Jurkat, Clone E6-1 (cell line): Measurements from ENCODE around the gene TRMT112.

Source experiments
- DNase-seq: peaks from one replicate; pipeline ENCODE4 v3.0.0-alpha.2; 2011; ENCODE audit warnings: low read depth, low spot score
- H3K4me3 ChIP-seq: 2 replicates; pipeline ENCODE4 v1.5.1; 2011; ENCODE audit warnings: mild to moderate bottlenecking, low read length, control low read depth, moderate library complexity

Gene TRMT112

DNA sequence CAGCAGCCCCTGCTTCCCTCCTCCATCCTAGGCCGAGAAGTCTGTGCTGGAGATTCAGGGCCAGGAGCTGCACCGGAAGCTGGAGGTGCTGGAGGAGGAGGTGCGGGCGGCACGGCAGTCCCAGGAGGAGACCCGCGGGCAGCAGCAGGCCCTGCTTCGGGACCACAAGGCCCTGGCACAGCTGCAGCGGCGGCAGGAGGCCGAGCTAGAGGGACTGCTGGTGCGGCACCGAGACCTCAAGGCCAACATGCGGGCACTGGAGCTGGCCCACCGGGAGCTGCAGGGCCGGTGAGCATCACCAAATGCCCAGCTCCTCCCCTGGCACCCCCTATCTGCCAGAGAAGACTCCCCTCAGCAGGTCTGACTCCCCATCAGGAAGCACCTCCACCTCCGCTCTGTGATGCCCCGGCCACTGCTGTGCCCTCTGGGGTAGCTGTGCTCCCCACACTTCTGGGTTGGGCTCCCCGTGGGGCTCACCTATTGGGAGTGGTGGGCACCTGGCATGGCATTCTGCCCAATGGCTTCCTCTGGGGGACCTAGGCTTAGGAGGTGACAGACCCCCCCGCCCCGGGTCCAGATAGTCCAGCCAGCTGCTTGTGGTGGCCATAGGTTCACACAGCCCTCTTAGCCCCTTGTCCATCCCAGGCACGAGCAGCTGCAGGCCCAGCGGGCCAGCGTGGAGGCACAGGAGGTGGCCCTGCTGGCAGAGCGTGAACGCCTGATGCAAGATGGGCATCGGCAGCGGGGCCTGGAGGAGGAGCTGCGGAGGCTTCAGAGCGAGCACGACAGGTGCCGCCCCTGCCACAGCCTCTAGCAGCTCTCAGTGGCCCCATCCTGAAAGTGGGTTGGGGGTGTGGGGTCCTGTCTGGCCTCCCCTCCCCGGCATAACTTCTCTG is 35.0 kb upstream of the TRMT112 start:
- no peak for DNase-seq
- H3K4me3 ChIP-seq = no peak overlapping the region

DNA sequence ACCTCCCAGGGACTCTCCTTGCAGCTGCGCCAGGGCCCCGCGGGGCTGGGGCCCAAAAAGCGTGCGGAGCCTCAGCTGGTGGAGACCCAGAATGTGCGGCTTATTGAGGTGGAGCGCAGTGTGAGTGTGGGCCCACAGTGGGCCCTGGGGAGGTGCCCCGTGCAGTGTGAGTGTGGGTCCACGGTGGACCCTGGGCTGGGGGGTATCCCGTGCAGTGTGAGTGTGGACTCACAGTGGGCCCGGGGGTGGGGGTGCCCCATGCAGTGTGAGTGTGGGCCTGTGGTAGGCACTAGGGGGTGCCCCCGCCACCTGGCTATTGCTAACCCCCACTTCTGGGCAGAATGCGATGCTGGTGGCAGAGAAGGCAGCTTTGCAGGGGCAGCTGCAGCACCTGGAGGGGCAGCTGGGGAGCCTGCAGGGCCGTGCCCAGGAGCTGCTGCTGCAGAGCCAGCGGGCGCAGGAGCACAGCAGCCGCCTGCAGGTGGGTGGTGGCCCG is 33.8 kb upstream of the TRMT112 start:
- DNase-seq = no peak
- no peak overlapping the region for H3K4me3 ChIP-seq

DNA sequence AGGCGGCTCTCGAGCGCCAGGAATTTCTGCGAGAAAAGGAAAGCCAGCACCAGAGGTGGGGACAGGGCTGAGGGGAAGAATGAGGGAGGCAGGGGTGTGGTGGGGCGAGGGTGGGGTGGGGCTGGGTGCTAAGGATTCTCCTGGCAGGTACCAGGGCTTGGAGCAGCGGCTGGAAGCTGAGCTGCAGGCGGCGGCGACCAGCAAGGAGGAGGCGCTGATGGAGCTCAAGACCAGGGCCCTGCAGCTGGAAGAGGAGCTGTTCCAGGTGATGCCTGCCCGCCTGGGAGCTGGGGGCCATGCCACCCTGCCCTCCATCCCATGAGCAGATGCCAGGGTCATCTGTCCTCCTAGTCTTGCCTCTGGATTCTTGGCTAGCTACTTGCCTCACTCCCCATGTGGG is 32.0 kb upstream of the TRMT112 start:
- H3K4me3 ChIP-seq = no peak overlapping the region
- no peak for DNase-seq

DNA sequence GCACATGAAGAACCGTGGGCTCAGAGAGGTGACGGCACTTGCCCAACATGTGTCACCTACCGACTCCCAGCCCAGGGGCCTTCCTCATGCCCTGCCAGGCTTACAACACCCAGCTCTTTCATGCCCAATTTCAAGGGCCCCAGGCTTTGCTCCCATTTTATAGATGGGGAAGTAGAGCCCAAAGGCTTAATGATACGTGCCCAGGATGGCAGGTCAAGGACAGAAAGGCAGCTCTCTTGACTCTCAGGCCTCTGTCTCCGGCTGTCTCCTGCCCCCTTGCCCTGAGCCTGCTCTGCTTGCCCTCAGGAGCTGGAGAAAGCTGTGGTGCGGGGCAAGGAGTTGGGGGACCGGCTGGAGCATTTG is 31.6 kb upstream of the TRMT112 start:
- no peak overlapping the region for H3K4me3 ChIP-seq
- DNase-seq = no peak

DNA sequence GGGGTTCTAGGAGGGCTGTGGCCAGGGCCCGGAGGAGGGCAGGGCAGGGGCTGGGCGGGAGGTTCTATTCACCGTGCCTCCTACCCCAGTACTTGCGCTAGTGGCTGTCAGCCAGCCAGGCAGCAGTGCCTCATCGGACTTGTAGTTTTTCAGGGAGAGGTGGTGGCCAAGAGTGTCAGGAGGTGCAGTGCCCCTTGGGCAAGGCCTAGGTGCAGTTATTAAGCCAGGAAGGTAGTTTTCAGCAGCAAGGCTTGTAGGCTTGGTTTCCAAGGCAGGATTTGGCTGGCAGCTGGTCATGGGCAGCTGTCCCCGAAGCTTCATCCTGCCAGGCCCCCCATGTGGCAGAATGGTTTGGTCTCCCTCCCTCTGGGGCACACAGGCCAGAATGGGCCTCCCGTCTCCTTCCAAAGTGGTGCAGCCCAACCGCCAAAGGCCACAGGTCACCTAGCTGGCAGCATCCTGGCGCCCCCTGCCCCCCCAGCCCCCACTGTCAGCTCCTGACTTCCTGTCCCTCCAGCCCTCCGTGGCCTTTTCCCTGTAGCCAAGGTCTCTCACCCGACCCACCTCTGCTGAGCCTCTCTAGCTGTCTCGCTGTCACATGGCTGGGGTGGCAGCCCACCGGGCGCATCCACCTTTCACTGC is 31.1 kb upstream of the TRMT112 start:
- DNase-seq = no peak
- no peak overlapping the region for H3K4me3 ChIP-seq

DNA sequence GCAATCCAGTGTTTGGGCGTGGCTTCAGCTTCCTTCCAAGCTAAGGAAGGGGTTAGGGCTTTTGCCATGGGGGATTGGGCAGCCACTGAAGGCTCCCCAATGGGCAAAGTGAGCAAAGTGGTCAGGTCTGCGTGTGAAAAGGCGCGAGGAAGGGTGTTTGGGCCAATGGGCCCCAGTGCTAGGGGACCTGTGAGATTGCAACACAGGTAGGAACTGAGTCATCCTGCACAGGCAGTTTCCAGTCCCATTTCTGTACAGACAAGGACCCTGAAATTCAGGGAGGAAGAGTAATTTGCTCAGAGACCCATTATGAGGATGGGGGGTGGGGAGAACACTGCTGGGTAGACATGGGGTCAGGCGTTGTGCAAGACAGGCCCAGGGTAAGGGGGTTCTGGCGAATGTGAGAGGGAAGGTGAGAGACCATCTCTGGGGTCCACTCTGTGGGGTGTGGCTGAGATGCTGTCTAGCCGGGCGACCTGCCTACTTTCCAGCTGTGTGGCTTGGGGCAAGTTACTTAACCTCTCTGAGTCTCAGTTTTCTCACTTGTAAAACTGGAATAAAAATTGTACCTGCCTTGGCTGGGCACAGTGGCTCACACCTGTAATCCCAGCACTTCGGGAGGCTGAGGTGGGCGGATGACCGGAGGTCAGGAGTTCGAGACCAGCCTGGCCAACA is 30.0 kb upstream of the TRMT112 start:
- no peak for DNase-seq
- no peak overlapping the region for H3K4me3 ChIP-seq

DNA sequence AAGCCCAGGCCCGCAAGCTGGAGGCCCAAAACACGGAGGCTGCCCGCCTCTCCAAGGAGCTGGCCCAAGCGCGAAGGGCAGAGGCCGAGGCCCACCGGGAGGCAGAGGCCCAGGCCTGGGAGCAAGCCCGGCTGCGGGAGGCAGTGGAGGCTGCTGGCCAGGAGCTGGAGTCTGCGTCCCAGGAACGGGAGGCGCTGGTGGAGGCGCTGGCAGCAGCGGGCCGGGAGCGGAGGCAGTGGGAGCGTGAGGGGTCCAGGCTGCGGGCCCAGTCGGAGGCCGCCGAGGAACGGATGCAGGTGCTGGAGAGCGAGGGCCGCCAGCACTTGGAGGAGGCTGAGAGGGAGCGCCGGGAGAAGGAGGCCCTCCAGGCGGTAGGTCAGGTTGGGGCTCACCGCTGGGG is 27.4 kb upstream of the TRMT112 start:
- DNase-seq = no peak
- H3K4me3 ChIP-seq = no peak overlapping the region

DNA sequence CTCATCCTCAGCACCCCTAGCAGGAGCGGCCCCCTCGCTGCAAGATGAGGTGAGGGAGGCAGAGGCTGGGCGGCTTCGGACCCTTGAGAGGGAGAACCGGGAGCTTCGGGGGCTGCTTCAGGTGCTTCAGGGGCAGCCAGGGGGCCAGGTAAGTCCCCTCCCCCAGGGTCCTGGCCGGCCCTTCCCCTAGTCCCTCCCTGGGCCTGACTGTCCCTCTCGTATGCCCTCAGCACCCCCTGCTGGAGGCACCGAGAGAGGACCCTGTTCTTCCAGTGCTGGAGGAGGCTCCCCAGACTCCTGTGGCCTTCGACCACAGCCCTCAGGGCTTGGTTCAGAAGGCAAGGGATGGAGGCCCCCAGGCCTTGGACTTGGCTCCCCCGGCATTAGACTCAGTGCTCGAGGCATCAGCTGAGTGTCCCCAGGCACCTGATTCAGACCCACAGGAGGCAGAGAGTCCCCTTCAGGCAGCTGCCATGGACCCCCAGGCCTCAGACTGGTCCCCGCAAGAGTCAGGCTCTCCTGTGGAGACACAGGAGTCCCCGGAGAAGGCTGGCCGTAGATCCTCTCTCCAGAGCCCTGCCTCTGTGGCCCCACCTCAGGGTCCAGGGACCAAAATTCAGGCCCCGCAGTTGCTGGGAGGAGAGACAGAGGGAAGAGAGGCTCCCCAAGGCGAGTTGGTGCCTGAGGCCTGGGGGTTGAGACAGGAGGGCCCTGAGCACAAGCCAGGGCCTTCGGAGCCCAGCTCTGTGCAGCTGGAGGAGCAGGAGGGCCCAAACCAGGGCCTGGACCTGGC is 26.6 kb upstream of the TRMT112 start:
- H3K4me3 ChIP-seq = no peak overlapping the region
- DNase-seq = no peak

DNA sequence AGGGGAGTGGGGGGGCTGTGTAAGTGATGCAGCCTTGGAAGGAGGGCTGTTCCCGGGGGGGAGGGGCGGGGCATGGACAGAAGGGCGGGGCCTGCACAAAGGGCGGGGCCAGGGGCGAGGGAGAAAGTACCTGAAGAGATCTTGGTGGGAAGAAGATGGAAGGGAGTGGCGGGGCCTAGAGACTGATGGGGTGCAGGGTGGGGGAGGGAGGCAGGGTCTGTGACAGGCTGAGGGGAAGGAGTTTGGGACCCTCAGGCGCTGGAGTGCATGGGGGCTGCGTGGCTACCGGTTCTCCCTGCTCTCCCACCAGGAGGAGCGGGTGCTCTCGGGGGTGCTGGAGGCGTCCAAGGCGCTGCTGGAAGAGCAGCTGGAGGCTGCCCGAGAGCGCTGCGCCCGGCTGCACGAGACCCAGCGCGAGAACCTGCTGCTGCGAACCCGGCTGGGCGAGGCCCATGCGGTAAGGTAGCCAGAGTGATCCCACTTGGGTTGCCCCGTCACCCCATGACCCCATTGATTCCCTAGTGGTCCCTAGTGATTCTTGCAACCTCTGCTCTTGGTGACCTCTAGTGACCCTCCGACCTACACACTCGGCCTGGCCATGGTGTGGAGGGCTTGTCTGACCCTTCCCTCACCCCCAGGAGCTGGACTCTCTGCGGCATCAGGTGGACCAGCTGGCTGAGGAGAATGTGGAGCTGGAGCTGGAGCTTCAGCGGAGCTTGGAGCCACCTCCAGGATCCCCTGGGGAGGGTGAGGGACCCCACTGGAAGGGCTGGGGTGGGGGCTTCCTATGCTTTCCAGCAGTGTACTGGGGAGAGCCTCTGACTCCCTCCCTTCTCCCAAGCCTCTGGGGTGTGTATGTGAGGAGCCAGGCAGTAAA is 25.7 kb upstream of the TRMT112 start:
- DNase-seq = no peak
- H3K4me3 ChIP-seq = no peak overlapping the region

DNA sequence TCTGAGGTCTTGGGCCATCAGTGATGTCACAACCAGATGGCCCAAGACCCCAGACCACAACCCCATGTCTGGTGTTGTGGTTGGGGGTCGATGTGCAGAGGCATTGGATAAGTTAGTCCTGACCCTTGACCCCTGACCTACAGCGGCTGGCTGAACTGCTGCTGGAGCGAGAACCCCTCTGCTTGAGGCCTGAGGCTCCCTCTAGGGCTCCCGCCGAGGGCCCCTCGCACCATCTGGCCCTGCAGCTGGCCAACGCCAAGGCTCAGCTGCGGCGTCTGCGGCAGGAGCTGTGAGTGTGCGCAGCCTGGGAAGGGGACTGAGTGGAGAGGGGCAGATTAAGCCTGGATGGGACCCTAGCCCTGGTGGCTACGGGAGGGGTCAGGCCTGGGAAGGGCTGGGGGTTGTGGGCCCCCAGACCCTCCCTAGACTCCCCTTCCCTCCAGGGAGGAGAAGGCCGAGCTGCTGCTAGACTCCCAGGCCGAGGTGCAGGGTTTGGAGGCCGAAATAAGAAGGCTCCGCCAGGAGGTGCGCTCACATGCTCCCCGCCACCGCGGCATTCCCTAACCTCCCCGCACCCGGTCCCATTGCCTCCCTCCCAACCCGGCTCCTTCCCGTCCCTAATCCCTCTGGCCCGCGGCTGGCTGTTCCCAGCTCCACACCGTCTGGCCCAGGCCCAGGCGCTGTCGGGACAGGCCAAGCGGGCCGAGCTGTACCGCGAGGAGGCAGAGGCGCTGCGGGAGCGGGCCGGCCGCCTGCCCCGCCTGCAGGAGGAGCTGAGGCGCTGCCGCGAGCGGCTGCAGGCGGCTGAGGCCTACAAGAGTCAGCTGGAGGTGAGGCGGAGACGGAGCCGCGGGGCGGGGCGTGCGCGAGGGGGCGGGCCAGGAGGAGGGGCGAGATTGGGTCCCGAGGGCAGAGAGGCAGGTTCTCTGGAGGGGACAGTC is 24.8 kb upstream of the TRMT112 start:
- peak; percentile 72 for DNase-seq
- 0 out of 2 replicates have a peak overlapping the region, but pooled peaks have one; percentile 13 for H3K4me3 ChIP-seq

DNA sequence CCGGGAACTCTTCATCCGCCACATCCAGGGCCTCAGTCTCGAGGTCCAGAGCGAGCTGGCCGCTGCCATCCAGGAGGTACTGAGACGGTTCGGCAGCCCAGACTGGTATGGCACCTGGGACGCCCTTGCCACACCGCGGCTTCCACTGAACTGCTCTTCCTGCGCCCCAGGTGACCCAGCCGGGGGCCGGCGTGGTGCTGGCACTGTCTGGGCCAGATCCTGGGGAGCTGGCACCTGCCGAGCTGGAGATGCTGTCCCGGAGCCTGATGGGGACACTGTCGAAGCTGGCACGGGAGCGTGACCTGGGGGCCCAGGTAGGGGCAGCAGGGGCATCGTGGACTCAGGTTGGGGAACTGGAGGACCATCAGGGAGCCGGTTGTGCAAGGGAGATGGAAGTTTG is 24.1 kb upstream of the TRMT112 start:
- no peak for DNase-seq
- no peak overlapping the region for H3K4me3 ChIP-seq

DNA sequence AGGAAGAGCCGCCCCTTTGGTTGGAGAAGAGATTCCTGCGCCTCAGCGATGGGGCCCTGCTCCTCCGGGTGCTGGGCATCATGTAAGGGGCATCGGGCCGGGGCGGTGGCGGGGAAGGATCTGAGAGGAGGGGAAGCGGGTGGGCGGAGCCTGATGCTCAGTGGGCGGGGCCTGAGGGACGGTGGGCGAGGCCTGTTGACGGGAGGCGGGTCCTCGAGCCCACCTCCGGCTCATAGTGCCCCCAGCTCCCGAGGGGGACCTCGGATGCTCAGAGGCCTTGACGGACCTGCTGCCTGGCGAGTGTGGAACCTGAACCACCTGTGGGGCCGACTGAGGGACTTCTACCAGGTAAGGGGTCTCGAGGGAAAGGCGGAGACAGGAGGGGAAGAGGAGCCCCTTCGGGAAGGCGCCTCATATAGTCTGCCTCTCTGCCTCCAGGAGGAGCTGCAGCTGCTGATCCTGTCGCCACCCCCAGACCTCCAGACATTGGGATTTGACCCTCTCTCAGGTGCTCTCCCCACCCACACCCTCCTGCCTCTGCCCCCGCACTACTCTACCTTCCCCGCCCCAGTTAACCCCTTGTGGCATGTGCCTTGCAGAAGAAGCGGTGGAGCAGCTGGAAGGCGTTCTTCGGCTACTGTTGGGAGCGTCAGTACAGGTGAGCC is 23.4 kb upstream of the TRMT112 start:
- DNase-seq = no peak
- H3K4me3 ChIP-seq = peak overlapping the region; percentile 48

DNA sequence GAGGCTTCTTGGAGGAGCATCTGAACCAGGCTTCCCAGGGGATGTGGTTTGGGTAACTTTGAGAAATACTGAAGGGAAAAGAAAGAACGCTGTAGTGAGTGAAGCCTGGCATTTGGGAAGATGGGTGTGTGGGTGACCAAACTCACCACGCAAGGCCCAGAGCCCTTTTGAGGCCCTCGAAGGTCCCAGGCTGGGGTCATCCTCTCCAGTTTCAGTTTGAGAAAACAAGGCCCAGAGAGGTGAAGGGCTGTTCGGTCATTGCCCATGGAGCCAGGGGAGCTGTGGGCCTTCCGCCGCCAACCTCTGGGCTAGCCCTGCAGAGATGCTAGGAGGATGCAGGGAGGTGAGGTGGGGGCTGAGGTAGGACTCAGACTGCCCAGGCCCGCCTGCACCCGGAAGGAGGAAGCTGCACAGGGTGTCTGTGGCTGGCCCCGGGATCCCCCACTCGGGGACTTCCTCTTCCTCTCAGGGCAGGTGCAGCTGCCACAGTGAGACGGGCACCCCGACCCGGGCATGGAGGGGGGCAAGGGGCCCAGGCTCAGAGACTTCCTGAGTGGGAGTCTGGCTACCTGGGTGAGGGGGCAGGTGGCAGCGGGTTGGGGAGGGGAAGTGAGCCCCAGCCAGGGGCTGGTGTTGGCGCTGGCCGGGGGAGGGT is 22.5 kb upstream of the TRMT112 start, which contains the start of gene CCDC88B:
TSS of gene CCDC88B (plus strand) at position 451 of the 655 bp plus-strand sequence. CDS start at position 514, 63 bp downstream.
- DNase-seq = peak; percentile 70
- peak within 1 kb of the TSS; percentile 48 for H3K4me3 ChIP-seq

DNA sequence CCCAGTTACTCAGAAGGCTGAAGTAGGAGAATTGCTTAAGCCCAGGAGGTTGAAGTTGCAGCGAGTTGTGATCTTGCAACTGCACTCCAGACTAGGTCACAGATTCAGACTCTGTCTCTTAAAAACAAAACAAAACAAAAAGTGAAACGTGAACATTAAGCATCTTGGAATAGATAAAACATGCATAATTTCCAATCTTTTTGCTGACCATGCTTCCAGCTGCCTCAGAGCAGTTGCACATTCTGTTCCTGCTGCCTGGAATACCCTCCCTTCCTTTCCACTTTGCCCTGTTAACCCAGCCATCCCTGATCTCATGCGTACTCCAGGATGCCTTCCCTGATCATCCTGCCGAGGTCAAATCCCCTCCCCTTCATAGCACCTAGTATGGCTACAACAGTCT is 21.9 kb upstream of the TRMT112 start:
- H3K4me3 ChIP-seq = peak overlapping the region; percentile 48
- no peak for DNase-seq

DNA sequence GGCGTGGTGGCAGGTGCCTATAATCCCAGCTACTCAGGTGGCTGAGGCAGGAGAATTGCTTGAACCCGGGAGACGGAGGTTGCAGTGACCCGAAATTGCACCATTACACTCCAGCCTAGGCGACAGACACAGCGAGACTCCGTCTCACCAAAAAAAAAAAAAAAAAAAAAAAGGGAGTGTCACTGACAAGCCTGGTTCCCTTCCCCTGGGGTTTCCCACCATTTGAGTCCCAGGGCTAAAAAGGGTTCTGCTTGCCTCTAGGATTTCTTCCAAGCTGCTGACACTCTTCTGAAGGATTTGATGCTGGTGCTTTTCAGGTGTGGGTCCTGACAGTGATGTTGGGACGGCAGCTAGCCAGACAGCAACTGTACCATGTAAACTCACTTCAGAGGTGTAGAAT is 21.4 kb upstream of the TRMT112 start:
- no peak for DNase-seq
- no peak overlapping the region for H3K4me3 ChIP-seq

DNA sequence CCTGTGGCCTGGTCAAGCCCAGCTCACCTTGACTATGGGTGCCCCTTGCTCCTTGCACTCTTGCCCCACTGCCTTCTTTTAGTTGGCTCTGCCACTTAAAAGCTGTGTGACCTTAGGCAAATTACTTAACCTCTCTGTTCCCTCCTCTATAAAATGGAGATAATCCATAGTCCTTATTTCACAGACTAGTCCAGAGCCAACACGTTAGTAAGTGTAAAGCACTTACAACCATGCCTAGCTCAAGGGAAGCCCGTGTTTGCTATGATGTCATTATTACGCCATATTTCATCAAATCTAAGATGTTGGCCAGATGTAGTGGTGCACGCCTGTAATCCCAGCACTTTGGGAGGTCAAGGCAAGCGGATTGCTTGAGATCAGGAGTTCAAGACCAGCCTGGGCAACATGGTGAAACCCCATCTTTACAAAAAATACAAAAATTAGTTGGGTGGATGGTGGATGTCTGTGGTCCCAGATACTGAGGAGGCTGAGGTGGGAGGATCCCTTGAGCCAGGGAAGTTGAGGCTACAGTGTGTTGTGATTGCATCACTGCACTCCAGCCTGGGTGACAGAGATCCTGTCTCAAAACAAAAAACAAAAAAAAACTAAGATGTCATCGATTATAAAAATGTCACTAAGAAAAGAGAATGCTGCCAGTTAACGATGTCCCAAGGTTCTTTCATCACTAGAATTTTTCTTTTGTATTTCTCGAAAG is 20.3 kb upstream of the TRMT112 start:
- no peak for DNase-seq
- H3K4me3 ChIP-seq = no peak overlapping the region
